CD14-positive monocyte (primary cell): Measurements from ENCODE around the gene ZNF160. TPM values are rescaled to one million over a fixed set of nuclear protein-coding genes. Genes with fewer than 3 reads are reported as not detected.
A peak's percentile ranks its signal among the peaks of the same experiment; 100 is the strongest.

Experiments used
- DNase-seq, 3 donors: peaks; one replicate each; pipeline ENCODE4 v3.0.0-alpha.2; 2011 to 2022
- H2AFZ ChIP-seq: 2 replicates; pipeline ENCODE4 v1.6.0; 2012; ENCODE audit warnings: mild to moderate bottlenecking, low read depth, low read length, inconsistent platforms; ENCODE audit not compliant: insufficient read depth, poor library complexity, severe bottlenecking
- H3K27ac ChIP-seq, 2 donors: 1 replicate in 1 of 2; 2 replicates in 1 of 2; pipeline ENCODE4 v1.5.1; 2012 to 2013; ENCODE audit warnings: low read length in 2 of 2, control low read depth in 1 of 2, inconsistent platforms in 1 of 2, low read depth in 1 of 2, mild to moderate bottlenecking in 1 of 2
- H3K27me3 ChIP-seq, 2 donors: one replicate each; pipeline versions ENCODE4 v1.6.0 to v1.6.1; 2011 to 2013; ENCODE audit warnings: low read length in 2 of 2; ENCODE audit not compliant: control insufficient read depth in 2 of 2, insufficient read depth in 2 of 2
- H3K36me3 ChIP-seq, 2 donors: replicated peaks in 1 of 2; 1 replicate in 1 of 2; 2 replicates in 1 of 2; pipeline versions ENCODE4 v1.5.1 to v1.6.1; 2012 to 2013; ENCODE audit warnings: low read length in 2 of 2, control low read depth in 1 of 2, inconsistent platforms in 1 of 2, mild to moderate bottlenecking in 1 of 2; ENCODE audit not compliant: insufficient read depth in 2 of 2, control insufficient read depth in 1 of 2
- H3K4me1 ChIP-seq, 2 donors: 1 replicate in 1 of 2; 2 replicates in 1 of 2; pipeline versions ENCODE4 v1.5.1 to v1.6.1; 2012 to 2013; ENCODE audit warnings: low read length in 2 of 2, control low read depth in 1 of 2, inconsistent platforms in 1 of 2, mild to moderate bottlenecking in 1 of 2, moderate library complexity in 1 of 2; ENCODE audit not compliant: insufficient read depth in 2 of 2, control insufficient read depth in 1 of 2
- H3K4me2 ChIP-seq: replicated peaks from 2 replicates; pipeline ENCODE3; 2012; ENCODE audit warnings: low read length, moderate library complexity, mild to moderate bottlenecking; ENCODE audit not compliant: poor library complexity, severe bottlenecking; ENCODE audit errors: extremely low read depth
- H3K4me3 ChIP-seq, 3 experiments: fragments of 200-600 bp in 1 of 3; sonication (generic) in 1 of 3; replicated peaks in 1 of 3; 1 replicate in 2 of 3; 2 replicates in 1 of 3; pipeline ENCODE4 v1.5.1; 2011 to 2013; ENCODE audit warnings: low read length in 3 of 3, mild to moderate bottlenecking in 3 of 3, control low read depth in 2 of 3, low read depth in 2 of 3, inconsistent platforms in 1 of 3, moderate library complexity in 1 of 3
- H3K79me2 ChIP-seq: 2 replicates; pipeline ENCODE4 v1.6.0; 2012; ENCODE audit warnings: mild to moderate bottlenecking, control low read depth, inconsistent platforms, low read length, moderate library complexity; ENCODE audit not compliant: insufficient read depth
- H3K9ac ChIP-seq: 2 replicates; pipeline ENCODE4 v1.6.0; 2017; ENCODE audit warnings: low read length, mild to moderate bottlenecking; ENCODE audit not compliant: insufficient read depth, poor library complexity, severe bottlenecking
- H3K9me3 ChIP-seq, 2 donors: replicated peaks in 1 of 2; 1 replicate in 1 of 2; 2 replicates in 1 of 2; pipeline versions ENCODE4 v1.5.1 to v1.6.1; 2012 to 2013; ENCODE audit warnings: low read length in 2 of 2, control low read depth in 1 of 2; ENCODE audit not compliant: control insufficient read depth in 1 of 2, insufficient read depth in 1 of 2
- H4K20me1 ChIP-seq: 2 replicates; pipeline ENCODE4 v1.6.0; 2012; ENCODE audit warnings: mild to moderate bottlenecking, low read length, control low read depth, moderate library complexity; ENCODE audit not compliant: insufficient read depth
- H3K27ac Mint-ChIP-seq, 7 donors: one replicate each; pipeline ENCODE4 v1.8.0; 2020; ENCODE audit warnings: mild to moderate bottlenecking in 7 of 7, mixed read lengths in 7 of 7, moderate library complexity in 6 of 7, inconsistent platforms in 2 of 7
- H3K27me3 Mint-ChIP-seq, 3 donors: one replicate each; pipeline ENCODE4 v1.8.0; 2021 to 2022; ENCODE audit warnings: low read depth in 3 of 3, mild to moderate bottlenecking in 3 of 3, mixed read lengths in 3 of 3, moderate library complexity in 3 of 3, inconsistent platforms in 1 of 3
- H3K36me3 Mint-ChIP-seq, 2 donors: one replicate each; pipeline ENCODE4 v1.8.0; 2020; ENCODE audit warnings: mixed read lengths in 2 of 2, inconsistent platforms in 1 of 2, mild to moderate bottlenecking in 1 of 2
- H3K4me1 Mint-ChIP-seq: one replicate; pipeline ENCODE4 v1.8.0; 2020; ENCODE audit warnings: mild to moderate bottlenecking, mixed read lengths
- H3K4me3 Mint-ChIP-seq, 2 donors: one replicate each; pipeline ENCODE4 v1.8.0; 2020; ENCODE audit warnings: mild to moderate bottlenecking in 2 of 2, mixed read lengths in 2 of 2, moderate library complexity in 1 of 2
- H3K9me3 Mint-ChIP-seq, 7 donors: one replicate each; pipeline ENCODE4 v1.8.0; 2020 to 2022; ENCODE audit warnings: mixed read lengths in 7 of 7, mild to moderate bottlenecking in 6 of 7, moderate library complexity in 6 of 7, inconsistent platforms in 2 of 7
- CTCF ChIP-seq: fragments of 200-600 bp; IDR thresholded peaks from one replicate; pipeline ENCODE4 v1.8.0; 2022; ENCODE audit warnings: antibody characterized with exemption, mild to moderate bottlenecking
- WGBS: methylation state at CpG from one replicate; pipeline ENCODE4 v1.1.5; 2013; ENCODE audit warnings: missing lambda C conversion rate; ENCODE audit not compliant: insufficient coverage; 5-methylcytosine and 5-hydroxymethylcytosine counted together
- intact Hi-C, 2 donors: fragments of 100-400 bp; cut with micrococcal nuclease; formaldehyde crosslinking; loops; one replicate each; pipeline versions ENCODE4 v1.15.0 to v1.15.1; 2023
- polyA plus RNA-seq, 3 donors: library from polyadenylated mRNA; depleted of rRNA in 1 of 3; unstranded in 2 of 3; stranded (reverse) in 1 of 3; fragments of 300-500 nt in 2 of 3; fragments of >200 nt in 1 of 3; fragmentation: Illumina TruSeq in 2 of 3; gene quantifications; 1 replicate in 2 of 3; 2 replicates in 1 of 3; pipeline ENCODE4 v1.2.3, GENCODE V29; 2012 to 2021

Gene ZNF160
- polyA plus RNA-seq, 3 donors: 6.4 to 24.5 (median 7.7) TPM

GRCh38 chr19:53078668-53079067 is 24.6 kb downstream of the ZNF160 start:
- no peaks in the 10 kb centered on the region for H3K27me3 ChIP-seq
- WGBS: no CpG with 5 or more reads among the region's 1 CpG
- peaks cover 66 to 97% of the 10 kb centered on the region in 2 donors for H3K36me3 Mint-ChIP-seq
- H3K79me2 ChIP-seq: peaks cover 2% of the 10 kb centered on the region
- no peak overlapping the region for H3K27ac ChIP-seq
- H3K4me1 ChIP-seq: no peaks in the 10 kb centered on the region
- peaks cover 52 to 92% (median 77%) of the 10 kb centered on the region in 7 donors for H3K9me3 Mint-ChIP-seq
- H3K27ac Mint-ChIP-seq: no peak overlapping the region
- H3K27me3 Mint-ChIP-seq: peaks cover 0 to 2% (median 0%) of the 10 kb centered on the region in 3 donors
- TF ChIP-seq CTCF: no peak
- DNase-seq: no peak
- no peak overlapping the region for H3K9ac ChIP-seq
- intact Hi-C loops: no loop called here
- H4K20me1 ChIP-seq: no peaks in the 10 kb centered on the region
- H3K4me3 Mint-ChIP-seq: no peak overlapping the region
- H3K4me1 Mint-ChIP-seq: no peaks in the 10 kb centered on the region
- no peak overlapping the region for H2AFZ ChIP-seq
- no peak overlapping the region for H3K4me2 ChIP-seq
- no peak overlapping the region for H3K4me3 ChIP-seq
- H3K36me3 ChIP-seq: peaks cover 21 to 94% of the 10 kb centered on the region in 2 donors
- peaks cover 65 to 94% of the 10 kb centered on the region in 2 donors for H3K9me3 ChIP-seq

GRCh38 chr19:53076984-53077383 is 26.2 kb downstream of the ZNF160 start:
- Histone ChIP-seq H3K9ac (no peak overlapping the region), H3K79me2 (peaks cover 2% of the 10 kb centered on the region), H3K4me1 (no peaks in the 10 kb centered on the region), H3K36me3 (peaks cover 33 to 94% of the 10 kb centered on the region in 2 donors), H4K20me1 (no peaks in the 10 kb centered on the region), H3K4me3 (peak overlapping the region in 1 of 3 experiments; percentile 8), H3K27me3 (no peaks in the 10 kb centered on the region), H3K4me2 (no peak overlapping the region), H3K27ac (no peak overlapping the region), H2AFZ (no peak overlapping the region), H3K9me3 (peaks cover 73 to 96% of the 10 kb centered on the region in 2 donors)
- peak; percentile 67 for TF ChIP-seq CTCF
- H3K27ac Mint-ChIP-seq: peak overlapping the region in 1 of 7 donors; percentile 48
- peaks cover 54 to 96% (median 87%) of the 10 kb centered on the region in 7 donors for H3K9me3 Mint-ChIP-seq
- no peaks in the 10 kb centered on the region for H3K4me1 Mint-ChIP-seq
- intact Hi-C loops: no loop called here
- peaks cover 0 to 2% (median 0%) of the 10 kb centered on the region in 3 donors for H3K27me3 Mint-ChIP-seq
- peak; percentile 1 to 4 (median 3) for DNase-seq
- WGBS: 81% methylated on average over 7 of the region's 10 CpGs
- H3K4me3 Mint-ChIP-seq: no peak overlapping the region
- peaks cover 69 to 98% of the 10 kb centered on the region in 2 donors for H3K36me3 Mint-ChIP-seq
